ENCODE data around the gene CDKN1C.

- no peak for TF ChIP-seq CTCF (IDR thresholded peaks at IDR 0.05)
- TF ChIP-seq POLR2A (IDR thresholded peaks at IDR 0.05), result no peak
Observed at GRCh38 chr11:2913019-2913431, 27.4 kb upstream of the CDKN1C start.
